Hippocampal formation (tissue), 2 donors: Measurements from ENCODE around the gene GJA3.
A peak's percentile ranks its signal among the peaks of the same experiment; 100 is the strongest.

Source experiments
- DNase-seq, 2 donors: peaks; one replicate each; lab custom pipeline; 2025; lab: John Stamatoyannopoulos, UW

The GJA3 gene

DNA sequence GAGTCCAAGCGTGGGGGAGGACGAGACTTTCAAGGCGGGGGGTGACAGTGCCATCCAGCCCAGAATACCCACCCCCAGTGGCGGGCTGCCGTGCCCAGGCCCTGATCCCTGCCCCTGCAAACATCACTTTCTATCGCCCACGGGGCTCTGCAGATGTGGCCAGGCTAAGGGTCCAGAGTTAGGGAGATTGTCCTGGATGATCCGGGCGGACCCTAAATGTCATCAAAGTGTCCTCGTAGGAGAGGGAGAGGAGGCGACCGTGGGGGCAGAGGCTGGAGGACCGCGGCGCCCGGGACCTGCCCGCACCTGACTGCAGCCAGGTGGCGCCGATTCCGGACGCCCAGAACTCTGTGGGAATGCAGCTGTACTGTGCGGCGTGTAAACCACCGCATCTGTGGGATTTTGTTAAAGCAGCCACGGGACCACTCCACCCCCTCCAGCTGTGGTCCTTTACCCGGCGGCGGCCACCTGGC is 32.4 kb downstream of the GJA3 start:
- DNase-seq: no peak

DNA sequence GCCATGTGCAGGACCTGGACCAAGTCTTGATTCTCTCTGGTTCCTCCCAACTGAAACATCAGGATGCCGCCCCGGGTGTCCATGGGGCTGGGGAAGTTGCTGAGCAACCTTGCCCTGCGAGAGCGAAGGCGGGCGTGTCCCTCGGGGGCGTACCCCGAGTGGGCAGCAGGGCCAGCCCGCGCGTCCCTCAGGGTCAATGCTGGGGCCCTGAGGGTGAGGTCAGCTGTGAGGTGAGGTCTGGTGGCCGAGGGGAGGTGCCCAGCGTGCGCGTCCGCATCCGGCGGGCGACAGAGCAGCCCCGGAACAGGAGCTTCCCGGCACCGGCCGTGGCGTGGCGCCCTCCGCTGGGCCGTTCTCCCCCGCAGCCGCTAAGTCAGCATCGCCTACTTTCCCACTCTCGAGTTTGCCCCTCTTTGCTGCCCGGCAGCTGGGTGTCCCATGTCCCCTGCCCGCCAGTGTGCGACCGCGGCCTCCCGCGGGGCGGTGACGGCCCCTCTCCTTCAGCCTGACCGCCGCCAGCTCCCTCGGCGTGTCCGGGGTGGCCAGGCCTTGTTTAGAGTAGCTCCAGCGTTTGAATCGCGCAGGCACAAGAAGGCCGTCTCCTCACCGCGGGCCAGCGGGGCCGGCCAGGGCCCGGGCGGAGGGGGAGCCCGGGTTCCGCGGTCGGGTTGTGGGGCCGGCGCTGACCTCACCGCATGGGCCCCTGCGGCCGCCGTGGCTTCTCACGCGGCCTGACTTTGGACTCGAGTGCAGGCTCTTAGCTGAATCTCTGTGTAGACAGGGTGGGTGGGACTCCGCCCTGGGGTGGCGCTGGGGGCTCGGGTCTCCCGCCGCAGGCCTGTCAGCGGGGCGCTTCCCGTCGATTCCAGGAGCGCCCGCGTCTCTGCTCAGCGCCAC is 33.0 kb downstream of the GJA3 start:
- peak; percentile 19 to 53 for DNase-seq

- DNase-seq: no peak
Observed at GRCh38 chr13:20127262-20127561, 33.6 kb downstream of the GJA3 start.

- DNase-seq: no peak
Observed at GRCh38 chr13:20126541-20127261, 34.2 kb downstream of the GJA3 start.

GRCh38 chr13:20125783-20126165 is 35.1 kb downstream of the GJA3 start:
- no peak for DNase-seq

DNA sequence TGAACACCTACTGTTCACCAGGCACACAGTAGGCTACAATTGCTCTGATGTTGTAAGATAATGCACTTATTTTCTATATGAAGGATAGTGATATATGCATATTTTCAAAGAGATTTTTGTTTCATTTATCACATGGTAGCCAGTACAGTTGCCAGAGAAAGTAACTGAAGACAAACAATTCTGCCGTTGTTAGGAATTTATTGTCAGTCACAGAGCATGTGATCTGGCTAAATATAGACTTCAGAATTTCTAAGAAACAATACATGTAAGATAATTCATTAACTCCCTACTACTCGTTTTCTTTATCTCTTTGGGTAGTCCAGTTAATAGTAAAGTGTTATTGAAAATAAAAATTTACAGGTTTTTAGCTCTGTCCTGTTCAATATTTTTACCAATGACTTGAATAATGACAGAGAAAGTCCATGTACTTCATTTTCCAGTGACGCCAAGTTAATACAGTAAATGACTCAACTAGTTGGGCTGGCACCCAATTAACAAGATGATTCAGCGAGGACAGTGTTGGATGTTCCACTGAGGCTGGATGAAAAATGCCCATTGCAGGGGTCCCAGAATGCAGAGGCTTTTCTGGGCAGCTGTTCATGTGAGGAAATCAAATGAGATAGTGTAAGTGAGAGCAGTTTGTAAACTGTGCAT is 35.6 kb downstream of the GJA3 start:
- DNase-seq: peak in 1 of 2 donors; percentile 47

GRCh38 chr13:20124303-20124702 is 36.5 kb downstream of the GJA3 start:
- DNase-seq: no peak

DNA sequence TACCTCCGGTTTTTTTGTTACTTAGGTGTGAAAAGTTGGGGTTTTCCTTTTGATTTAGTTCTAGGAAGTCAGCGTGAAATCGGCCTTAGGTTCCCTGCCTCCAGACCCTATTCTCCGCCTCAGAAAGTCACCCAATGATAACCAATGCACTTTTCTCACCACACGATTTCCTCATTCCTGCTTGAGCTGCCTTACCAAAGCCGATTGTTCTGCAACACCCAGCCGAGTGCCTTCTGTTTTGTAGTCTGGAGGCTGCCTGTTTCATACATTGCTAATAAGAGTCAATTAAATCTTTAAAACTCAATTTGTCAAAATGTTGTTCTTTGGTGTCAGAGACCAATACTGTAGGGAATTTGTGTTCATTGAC is 39.7 kb downstream of the GJA3 start:
- no peak for DNase-seq

DNA sequence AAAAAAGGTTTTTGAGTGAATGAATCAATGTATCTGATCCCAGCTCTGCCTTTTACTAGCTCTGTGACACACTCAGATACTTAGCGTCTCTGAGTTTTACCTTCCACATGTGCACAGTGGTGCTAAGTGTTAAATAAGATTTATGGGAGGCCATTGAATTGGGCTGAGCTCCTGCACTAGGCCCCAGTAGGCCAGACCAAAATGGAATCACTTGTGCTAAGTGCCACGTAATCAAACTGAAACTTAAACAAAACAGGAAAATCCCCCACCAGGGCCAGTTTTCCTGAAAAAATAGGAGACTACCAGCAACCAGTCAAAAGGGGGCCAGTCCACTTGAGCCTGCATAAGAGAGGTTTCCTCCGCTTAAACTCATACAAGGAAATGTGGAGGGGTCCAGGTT is 40.9 kb downstream of the GJA3 start:
- no peak for DNase-seq

DNA sequence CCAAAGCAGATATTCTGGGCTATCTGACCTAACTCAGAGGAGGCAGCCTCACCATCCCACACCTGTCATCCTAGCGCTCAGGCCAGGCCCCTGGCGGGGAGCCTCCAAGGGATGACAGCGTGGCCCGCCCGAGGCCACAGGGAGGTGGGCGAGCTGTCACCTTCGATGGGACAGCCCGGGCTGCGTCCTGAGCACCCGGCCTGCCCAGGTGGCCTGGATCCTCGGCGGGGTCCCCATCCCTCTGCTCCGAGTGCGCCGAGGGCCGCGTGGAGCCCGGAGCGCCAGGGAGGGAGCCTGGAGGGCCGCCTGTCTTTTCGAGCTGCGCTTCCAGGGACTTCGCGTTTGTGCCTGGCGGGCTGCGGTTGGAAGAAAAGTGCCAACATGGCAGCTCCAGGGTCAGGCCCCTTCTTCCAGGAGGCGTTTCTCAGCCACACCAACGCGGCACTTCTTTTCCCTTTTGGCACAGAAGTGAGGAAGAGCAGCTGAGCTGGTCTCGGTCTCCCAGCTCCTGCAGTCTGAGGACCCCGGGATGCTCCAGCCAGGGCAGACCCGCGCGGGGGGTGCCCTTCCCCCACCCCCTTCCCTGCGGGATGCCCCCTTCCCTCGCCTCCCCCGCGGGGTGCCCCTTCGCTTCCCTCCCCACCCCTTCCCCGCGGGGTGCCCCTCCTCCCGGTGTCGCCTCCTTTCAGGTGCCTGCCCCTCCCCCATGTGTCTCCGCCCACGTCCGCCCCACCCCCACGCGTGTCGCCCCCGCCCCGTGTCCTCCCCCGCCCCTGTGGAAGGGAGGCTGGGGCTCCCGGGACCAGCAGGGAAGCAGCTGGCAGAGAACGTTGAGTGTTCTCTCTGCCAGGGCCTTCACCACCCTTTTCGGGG is 42.3 kb downstream of the GJA3 start:
- no peak for DNase-seq

GRCh38 chr13:20116213-20116612 is 44.6 kb downstream of the GJA3 start:
- DNase-seq: no peak

DNA sequence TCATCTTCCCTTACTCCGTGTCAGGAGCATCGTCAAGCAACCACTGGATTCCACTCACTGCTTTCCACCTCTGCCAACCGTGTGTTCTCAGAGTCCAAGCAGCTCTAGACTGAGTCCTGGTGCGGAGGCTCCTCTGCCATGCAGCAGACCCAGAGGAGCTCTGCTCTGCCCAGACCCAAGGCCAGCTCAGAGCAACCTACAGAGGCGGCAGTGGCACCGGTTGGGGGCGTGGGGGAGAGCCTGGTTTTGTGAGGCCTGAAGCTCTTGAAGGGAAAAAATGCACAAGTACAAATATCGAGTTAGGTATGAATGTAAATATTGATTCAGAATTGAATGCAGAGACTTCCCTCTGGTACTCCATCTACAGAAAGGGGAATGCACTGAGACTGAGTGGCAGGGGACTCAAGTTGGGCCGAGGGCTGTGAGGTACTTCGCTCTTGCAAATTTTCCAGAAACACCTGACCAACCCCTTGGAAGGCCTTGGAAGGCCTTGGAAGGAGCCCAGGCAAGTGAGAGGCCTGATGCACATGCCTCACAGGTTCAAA is 46.7 kb downstream of the GJA3 start:
- DNase-seq: no peak

DNA sequence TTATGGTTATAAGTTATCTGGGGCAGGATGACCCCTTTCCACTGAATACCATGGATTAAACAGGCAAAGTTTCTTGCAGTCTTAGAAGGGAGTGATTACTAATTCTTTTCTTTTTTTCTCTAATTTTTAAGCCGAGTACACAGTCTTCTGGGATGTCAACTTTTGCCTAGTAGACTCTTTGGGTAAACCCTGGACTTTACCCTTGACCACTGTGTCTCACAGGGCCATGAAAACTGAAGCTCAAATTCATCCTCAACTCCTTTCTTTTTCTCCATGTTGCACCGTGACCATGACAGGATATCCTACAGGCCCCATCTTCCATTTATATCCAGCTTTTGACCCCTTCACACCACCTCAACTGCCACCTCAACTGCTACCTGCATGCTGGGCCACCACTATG is 51.8 kb downstream of the GJA3 start:
- no peak for DNase-seq

GRCh38 chr13:20106742-20107141 is 54.1 kb downstream of the GJA3 start:
- no peak for DNase-seq

DNA sequence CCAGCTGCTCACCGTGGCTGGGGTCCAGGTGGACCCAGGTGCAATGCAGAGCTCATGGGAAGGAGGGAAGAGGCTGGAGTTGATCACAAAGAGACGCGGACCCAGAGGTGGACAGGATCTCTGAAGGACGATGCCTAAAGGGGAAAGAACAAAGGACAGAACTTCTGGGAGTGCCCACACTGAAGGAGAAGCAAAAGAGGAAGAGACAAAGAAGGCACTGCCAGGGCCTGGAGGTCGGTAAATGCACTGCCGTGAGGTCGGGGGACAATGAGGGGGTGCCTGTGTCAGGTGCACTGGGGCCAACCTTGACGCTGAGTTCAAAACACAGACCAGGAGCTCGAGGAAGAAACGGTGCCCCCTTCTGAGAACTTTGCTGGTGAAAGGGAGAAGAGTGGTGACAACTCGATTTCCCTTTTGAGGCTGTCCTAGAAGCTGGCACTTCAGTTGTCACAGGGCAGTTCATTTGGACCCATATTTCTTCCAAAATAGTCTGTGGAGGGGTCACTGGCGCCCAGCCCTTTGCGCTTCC is 55.6 kb downstream of the GJA3 start:
- no peak for DNase-seq

GRCh38 chr13:20102525-20103180 is 58.2 kb downstream of the GJA3 start:
- DNase-seq: no peak

GRCh38 chr13:20101467-20102316 is 59.2 kb downstream of the GJA3 start:
- DNase-seq: no peak

GRCh38 chr13:20099319-20099718 is 61.5 kb downstream of the GJA3 start:
- DNase-seq: no peak

DNA sequence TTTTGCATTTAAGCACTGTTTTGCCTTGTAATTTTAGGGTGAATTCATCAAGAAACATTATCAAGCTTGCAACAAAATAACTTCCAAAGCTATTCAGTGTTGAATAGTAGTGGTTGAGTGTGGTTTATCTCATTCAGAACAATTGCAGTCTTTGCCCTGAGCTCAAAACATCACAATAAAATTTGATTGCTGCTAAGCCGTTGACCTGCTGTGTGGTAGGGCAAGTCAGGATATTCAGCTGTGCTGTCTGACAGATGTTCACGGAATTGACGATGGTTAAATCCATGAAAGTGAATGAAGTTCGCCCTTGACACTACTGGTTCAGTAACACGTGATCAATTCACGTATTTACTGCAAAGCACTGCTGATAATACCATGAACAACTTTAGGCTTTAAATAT is 66.9 kb downstream of the GJA3 start:
- no peak for DNase-seq

DNA sequence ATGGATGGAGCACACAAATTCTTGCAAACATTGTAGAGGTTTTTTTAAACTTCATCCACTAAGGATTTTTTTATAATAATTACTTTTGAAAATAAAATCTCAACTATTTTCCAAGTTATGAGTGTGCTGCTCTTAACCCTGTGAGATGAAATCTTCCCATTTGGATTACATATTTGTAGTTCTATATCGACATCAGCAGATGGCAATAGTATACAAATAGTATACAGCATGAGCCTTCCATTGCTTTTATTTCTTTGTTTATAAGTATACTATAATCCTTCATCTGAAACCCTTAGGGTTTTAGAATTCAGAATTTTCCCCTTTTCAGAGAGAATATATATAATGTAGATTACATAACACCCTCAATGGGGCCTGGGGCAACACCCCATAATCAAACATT is 70.5 kb downstream of the GJA3 start:
- no peak for DNase-seq
